ENCODE results near the gene HHLA2.

The HHLA2 gene

GRCh38 chr3:108416111-108416869 is 119.9 kb downstream of the HHLA2 start:
- Histone ChIP-seq H3K4me3 (ENCODE audit: low read depth, low read length, poor library complexity, severe bottlenecking) (no peak overlapping the region), H3F3A (ENCODE audit: insufficient read depth, low read length) (no peaks in the 10 kb centered on the region), H3K79me2 (ENCODE audit: insufficient read depth, low read length) (no peaks in the 10 kb centered on the region), H3K4me1 (ENCODE audit: insufficient read depth, low read length, severe bottlenecking) (no peaks in the 10 kb centered on the region), H3K4me2 (ENCODE audit: low read length) (no peak overlapping the region), H3K27ac (ENCODE audit: low read depth, low read length, poor library complexity, severe bottlenecking) (no peak overlapping the region), H3K36me3 (ENCODE audit: insufficient read depth, low read length) (no peaks in the 10 kb centered on the region), H3K9me3 (ENCODE audit: low read length) (no peaks in the 10 kb centered on the region), H3K27me3 (ENCODE audit: insufficient read depth, low read length) (no peaks in the 10 kb centered on the region; the same call in 1 of the 2 replicates), H3K9ac (ENCODE audit: low read length) (no peak overlapping the region), H2AFZ (ENCODE audit: low read length) (no peak overlapping the region), H3K9me2 (ENCODE audit: low read depth, low read length) (no peaks in the 10 kb centered on the region), H4K20me1 (ENCODE audit: insufficient read depth, low read length) (no peaks in the 10 kb centered on the region)
- TF ChIP-seq EZH2 (IDR thresholded peaks at IDR 0.05; ENCODE audit: borderline replicate concordance, low read length) (no peak), CTCF (IDR thresholded peaks at IDR 0.05; ENCODE audit: low read length) (no peak)

GRCh38 chr3:108420926-108421325 is 124.6 kb downstream of the HHLA2 start:
- Histone ChIP-seq H3K36me3 (ENCODE audit: insufficient read depth, low read length) (no peaks in the 10 kb centered on the region), H3K9me3 (ENCODE audit: low read length) (no peaks in the 10 kb centered on the region), H2AFZ (ENCODE audit: low read length) (no peak overlapping the region), H3F3A (ENCODE audit: insufficient read depth, low read length) (no peaks in the 10 kb centered on the region), H3K4me1 (ENCODE audit: insufficient read depth, low read length, severe bottlenecking) (no peaks in the 10 kb centered on the region), H4K20me1 (ENCODE audit: insufficient read depth, low read length) (no peaks in the 10 kb centered on the region), H3K27me3 (ENCODE audit: insufficient read depth, low read length) (no peaks in the 10 kb centered on the region), H3K9me2 (ENCODE audit: low read depth, low read length) (no peaks in the 10 kb centered on the region), H3K9ac (ENCODE audit: low read length) (no peak overlapping the region), H3K27ac (ENCODE audit: low read depth, low read length, poor library complexity, severe bottlenecking) (no peak overlapping the region), H3K4me3 (ENCODE audit: low read depth, low read length, poor library complexity, severe bottlenecking) (no peak overlapping the region), H3K79me2 (ENCODE audit: insufficient read depth, low read length) (no peaks in the 10 kb centered on the region), H3K4me2 (ENCODE audit: low read length) (no peak overlapping the region)
- TF ChIP-seq EZH2 (IDR thresholded peaks at IDR 0.05; ENCODE audit: borderline replicate concordance, low read length), result no peak
- no peak for TF ChIP-seq CTCF (IDR thresholded peaks at IDR 0.05; ENCODE audit: low read length)
